Gastroesophageal sphincter (tissue), 3 donors: Measurements from ENCODE around the gene QSOX1.

Source experiments
- CTCF ChIP-seq, 4 experiments: fragments of 200-600 bp in 2 of 4; fragments of 450-650 bp in 2 of 4; sonication (generic) in 1 of 4; IDR thresholded peaks; one replicate each; pipeline ENCODE4 v1.5.1; 2017 to 2019; ENCODE audit warnings: antibody characterized with exemption in 4 of 4, mild to moderate bottlenecking in 2 of 4, moderate library complexity in 2 of 4
- POLR2A ChIP-seq, 2 donors: fragments of 450-650 bp; IDR thresholded peaks; one replicate each; pipeline ENCODE4 v1.6.1; 2017; ENCODE audit warnings: antibody characterized with exemption in 2 of 2, mild to moderate bottlenecking in 2 of 2, moderate library complexity in 1 of 2

- no peak for TF ChIP-seq POLR2A (IDR thresholded peaks at IDR 0.05)
- no peak for TF ChIP-seq CTCF (IDR thresholded peaks at IDR 0.05)
These were observed 17.0 kb downstream of the QSOX1 start for GRCh38 chr1:180171691-180172090.
